ENCODE measurements around the gene RNF213.

- TF ChIP-seq CTCF (IDR thresholded peaks at IDR 0.05; ENCODE audit: insufficient read depth, low read length) (no peak), POLR2AphosphoS5 (IDR thresholded peaks at IDR 0.05; ENCODE audit: low read depth) (no peak), GABPA (IDR thresholded peaks at IDR 0.05; ENCODE audit: low read depth) (no peak), SPI1 (IDR thresholded peaks at IDR 0.05; ENCODE audit: borderline replicate concordance, low read depth) (no peak)
Measured at GRCh38 chr17:80233202-80233601, 27.4 kb upstream of the RNF213 start.
